Transverse colon (tissue), 4 donors: ENCODE data around the gene MTOR. TPM values are rescaled to one million over a fixed set of nuclear protein-coding genes. Genes with fewer than 3 reads are reported as not detected.
"Not testable (repeated sequence)": the region's sequence is repeated elsewhere in the genome, so short reads cannot be mapped to it uniquely, and the experiment has no call there.

Experiments used
- DNase-seq: peaks from one replicate; pipeline ENCODE4 v3.0.0-alpha.2; 2019
- H3K27ac ChIP-seq, 4 donors: fragments of 200-600 bp; sonication (generic); 2 replicates each; pipeline ENCODE4 v1.5.1; 2016 to 2018; ENCODE audit warnings: inconsistent platforms in 4 of 4
- H3K27me3 ChIP-seq: fragments of 200-600 bp; sonication (generic); 2 replicates; pipeline ENCODE4 v1.5.1; 2017; ENCODE audit warnings: inconsistent platforms
- H3K36me3 ChIP-seq, 4 donors: fragments of 200-600 bp; sonication (generic); 2 replicates each; pipeline ENCODE4 v1.5.1; 2017 to 2019; ENCODE audit warnings: inconsistent platforms in 4 of 4
- H3K4me1 ChIP-seq, 4 donors: fragments of 200-600 bp; sonication (generic); 2 replicates each; pipeline ENCODE4 v1.5.1; 2017 to 2020; ENCODE audit warnings: inconsistent platforms in 4 of 4
- H3K4me3 ChIP-seq, 4 donors: fragments of 200-600 bp; sonication (generic); 1 replicate in 1 of 4; 2 replicates in 3 of 4; pipeline versions ENCODE4 v1.5.1 to v1.6.1; 2017 to 2019; ENCODE audit warnings: inconsistent platforms in 4 of 4
- H3K9me3 ChIP-seq, 2 donors: fragments of 200-600 bp; sonication (generic); 2 replicates each; pipeline ENCODE4 v1.5.1; 2017 to 2019; ENCODE audit warnings: inconsistent platforms in 2 of 2
- EP300 ChIP-seq: sonication (generic); formaldehyde crosslinking; IDR thresholded peaks from one replicate; pipeline ENCODE4 v1.6.1; 2017; ENCODE audit warnings: antibody characterized with exemption, low read depth
- POLR2A ChIP-seq: fragments of 450-650 bp; IDR thresholded peaks from one replicate; pipeline ENCODE4 v1.6.1; 2016; ENCODE audit warnings: antibody characterized with exemption, mild to moderate bottlenecking, moderate library complexity
- POLR2AphosphoS5 ChIP-seq, 3 donors: sonication (generic); formaldehyde crosslinking; IDR thresholded peaks; one replicate each; pipeline ENCODE4 v1.6.1; 2016; ENCODE audit warnings: antibody characterized with exemption in 3 of 3
- WGBS, 2 donors: methylation state at CpG; one replicate each; pipeline ENCODE4 v1.1.5; 2018; ENCODE audit warnings: low coverage in 1 of 2; 5-methylcytosine and 5-hydroxymethylcytosine counted together
- in situ Hi-C, 4 donors: fragments of 200-750 bp; cut with MboI; loops; one replicate each; pipeline versions ENCODE4 v1.15.0 to v1.15.1; 2017; ENCODE audit warnings: low sequenced_read_pairs in 3 of 4, low pct_ligation_motif_present in 1 of 4, low pct_unique_long_range_greater_than_20kb in 1 of 4
- intact Hi-C: fragments of 100-400 bp; cut with DNase I; formaldehyde crosslinking; loops from one replicate; pipeline ENCODE4 v1.15.1; 2023; ENCODE audit warnings: low total_unique reads
- total RNA-seq, 4 donors: library from RNA; depleted of rRNA; stranded (reverse); fragments of >200 nt; gene quantifications; one replicate each; pipeline ENCODE4 v1.1.0, GENCODE V29; 2016
- TF ChIP-seq, protein P1 (sequence below), 5 experiments: fragments of 200-600 bp in 3 of 5; fragments of 450-650 bp in 2 of 5; sonication (generic) in 3 of 5; IDR thresholded peaks; 1 replicate in 2 of 5; 2 replicates in 3 of 5; pipeline ENCODE4 v1.5.1; 2016 to 2017; ENCODE audit warnings: antibody characterized with exemption in 5 of 5, inconsistent platforms in 3 of 5, mild to moderate bottlenecking in 2 of 5, moderate library complexity in 1 of 5

The MTOR gene
- total RNA-seq, 4 donors from 2014 or later: 31.0 to 45.6 (median 40.6) TPM

DNA sequence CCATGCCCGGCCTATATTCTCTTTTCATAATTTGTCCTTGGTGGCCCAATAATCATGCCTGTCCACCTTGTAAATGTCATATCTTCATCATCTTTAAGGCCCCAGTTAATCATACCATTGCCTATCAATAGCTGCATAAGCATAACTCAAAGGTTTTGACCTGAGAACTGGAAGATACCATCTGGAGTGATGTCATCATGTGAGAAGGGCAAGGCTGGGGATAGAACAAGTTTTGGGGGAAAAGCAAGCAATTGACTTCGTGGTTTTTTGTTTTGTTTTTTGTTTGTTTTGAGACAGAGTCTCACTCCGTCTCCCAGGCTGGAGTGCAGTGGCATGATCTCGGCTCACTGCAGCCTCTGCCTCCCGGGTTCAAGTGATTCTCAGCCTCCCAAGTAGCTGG lies 16.8 kb upstream of the MTOR start:
- H3K4me1 ChIP-seq: peaks cover 7 to 44% (median 20%) of the 10 kb centered on the region in 4 donors
- WGBS, 2 donors: 75 to 90% methylated on average over 2 to 5 of the region's 5 CpGs

DNA sequence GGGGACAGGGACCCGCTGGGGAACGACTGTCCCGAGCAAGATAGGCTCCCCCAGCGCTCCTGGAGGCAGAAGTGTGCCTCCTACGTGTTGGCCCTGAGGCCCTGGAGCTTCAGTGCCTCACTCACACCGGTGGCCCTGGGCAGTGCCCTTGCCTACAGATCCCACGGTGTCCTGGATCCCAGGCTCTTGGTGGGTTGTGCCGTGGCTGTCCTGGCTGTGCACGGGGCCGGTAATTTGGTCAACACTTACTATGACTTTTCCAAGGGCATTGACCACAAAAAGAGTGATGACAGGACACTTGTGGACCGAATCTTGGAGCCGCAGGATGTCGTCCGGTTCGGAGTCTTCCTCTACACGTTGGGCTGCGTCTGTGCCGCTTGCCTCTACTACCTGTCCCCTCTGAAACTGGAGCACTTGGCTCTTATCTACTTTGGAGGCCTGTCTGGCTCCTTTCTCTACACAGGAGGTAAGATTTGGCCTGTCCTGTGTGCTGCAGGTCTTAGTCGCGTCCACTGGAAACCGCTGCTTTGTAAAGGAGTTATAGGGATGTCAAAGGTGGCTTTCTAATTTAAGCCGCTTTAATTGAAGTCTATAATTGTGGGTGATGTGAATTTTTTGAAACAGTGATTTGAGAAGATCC lies 11.4 kb upstream of the MTOR start:
- peak overlapping the region; percentile 86 to 95 (median 92) for H3K27ac ChIP-seq
- in situ Hi-C loops (no loop called here), intact Hi-C loops (no loop called here)
- no peak for TF ChIP-seq POLR2A
- no peak for TF ChIP-seq EP300
- TF ChIP-seq, protein P1, sequence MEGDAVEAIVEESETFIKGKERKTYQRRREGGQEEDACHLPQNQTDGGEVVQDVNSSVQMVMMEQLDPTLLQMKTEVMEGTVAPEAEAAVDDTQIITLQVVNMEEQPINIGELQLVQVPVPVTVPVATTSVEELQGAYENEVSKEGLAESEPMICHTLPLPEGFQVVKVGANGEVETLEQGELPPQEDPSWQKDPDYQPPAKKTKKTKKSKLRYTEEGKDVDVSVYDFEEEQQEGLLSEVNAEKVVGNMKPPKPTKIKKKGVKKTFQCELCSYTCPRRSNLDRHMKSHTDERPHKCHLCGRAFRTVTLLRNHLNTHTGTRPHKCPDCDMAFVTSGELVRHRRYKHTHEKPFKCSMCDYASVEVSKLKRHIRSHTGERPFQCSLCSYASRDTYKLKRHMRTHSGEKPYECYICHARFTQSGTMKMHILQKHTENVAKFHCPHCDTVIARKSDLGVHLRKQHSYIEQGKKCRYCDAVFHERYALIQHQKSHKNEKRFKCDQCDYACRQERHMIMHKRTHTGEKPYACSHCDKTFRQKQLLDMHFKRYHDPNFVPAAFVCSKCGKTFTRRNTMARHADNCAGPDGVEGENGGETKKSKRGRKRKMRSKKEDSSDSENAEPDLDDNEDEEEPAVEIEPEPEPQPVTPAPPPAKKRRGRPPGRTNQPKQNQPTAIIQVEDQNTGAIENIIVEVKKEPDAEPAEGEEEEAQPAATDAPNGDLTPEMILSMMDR (IDR thresholded peaks at IDR 0.05): no peak
- TF ChIP-seq POLR2AphosphoS5 (IDR thresholded peaks at IDR 0.05): no peak
- H3K9me3 ChIP-seq: no peaks in the 10 kb centered on the region
- 5 to 36% methylated on average over 1 to 22 of the region's 22 CpGs for WGBS, 2 donors
- H3K4me3 ChIP-seq: peak overlapping the region; percentile 61 to 87 (median 72)
- no peaks in the 10 kb centered on the region for H3K27me3 ChIP-seq
- H3K36me3 ChIP-seq: peaks cover 0 to 3% (median 0%) of the 10 kb centered on the region in 4 donors
- DNase-seq: no peak
- peaks cover 14 to 29% (median 27%) of the 10 kb centered on the region in 4 donors for H3K4me1 ChIP-seq

More for the DNA sequence above, 16.8 kb upstream of the MTOR start:
- Histone ChIP-seq H3K27me3 (no peaks in the 10 kb centered on the region), H3K36me3 (peaks cover 0 to 6% (median 0%) of the 10 kb centered on the region in 4 donors), H3K27ac (no peak overlapping the region), H3K4me3 (no peak overlapping the region), H3K9me3 (no peaks in the 10 kb centered on the region)
- intact Hi-C loops: no loop called here
- in situ Hi-C loops: no loop called here
- TF ChIP-seq, protein P1 (IDR thresholded peaks at IDR 0.05): no peak
- TF ChIP-seq EP300 (no peak), POLR2A (no peak), POLR2AphosphoS5 (IDR thresholded peaks at IDR 0.05) (no peak)
- no peak for DNase-seq

DNA sequence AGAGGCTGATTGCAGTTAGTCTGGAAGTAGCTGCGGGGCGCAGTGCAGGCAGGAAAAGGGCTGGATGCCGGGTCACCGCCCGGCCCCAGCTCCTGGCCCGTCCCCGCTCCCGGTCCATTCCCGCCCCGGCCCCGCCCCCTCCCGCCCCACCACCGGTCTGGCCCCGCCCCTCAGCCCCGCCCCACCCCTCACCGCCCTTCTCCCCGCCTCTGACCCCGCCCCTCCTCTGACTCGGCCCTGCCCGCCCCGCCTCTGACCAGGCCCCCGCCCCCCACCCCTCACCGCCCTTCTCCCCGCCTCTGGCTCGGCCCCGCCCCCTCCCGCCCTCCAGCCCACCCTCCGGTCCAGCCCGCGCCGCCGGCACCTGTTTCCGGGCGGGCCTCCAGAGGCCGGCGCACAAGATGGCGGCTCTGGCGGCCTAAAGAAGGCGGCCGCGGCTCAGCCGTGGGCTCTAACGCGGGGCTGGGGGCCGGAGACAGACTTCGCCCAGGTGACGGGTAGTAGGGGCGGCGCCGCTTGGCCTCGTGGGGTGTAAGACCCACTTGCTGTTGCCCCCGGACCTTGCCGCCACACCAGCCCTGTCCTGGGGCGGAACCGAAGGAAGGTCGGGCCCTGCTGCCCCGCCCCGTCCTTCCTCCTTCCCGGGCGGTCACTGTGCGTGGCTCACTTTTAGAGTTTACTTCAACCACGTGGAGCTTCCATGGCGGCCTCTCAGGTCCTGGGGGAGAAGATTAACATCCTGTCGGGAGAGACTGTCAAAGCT lies 10.7 kb upstream of the MTOR start, which contains the start of gene UBIAD1:
UBIAD1 (plus strand) TSS at position 367 of the 763 bp plus-strand sequence; CDS start at position 701, 334 bp downstream.
- intact Hi-C loops: no loop called here
- TF ChIP-seq, protein P1 (IDR thresholded peaks at IDR 0.05): no peak
- peak; percentile 75 for TF ChIP-seq POLR2A
- TF ChIP-seq POLR2AphosphoS5 (IDR thresholded peaks at IDR 0.05): peak; percentile 48 to 71 (median 66)
- TF ChIP-seq EP300: no peak
- H3K36me3 ChIP-seq: no peaks in the 10 kb centered on the region
- peak; percentile 91 for DNase-seq
- H3K27ac ChIP-seq: peak within 1 kb of the TSS; percentile 86 to 95 (median 92)
- 1% methylated on average over 14 of the region's 64 CpGs; no CpG with 5 or more reads in 1 of the 2 donors for whole genome bisulfite sequencing, 2 donors
- H3K27me3 ChIP-seq: no peaks in the 10 kb centered on the region
- in situ Hi-C loops: no loop called here
- H3K9me3 ChIP-seq: no peaks in the 10 kb centered on the region
- H3K4me1 ChIP-seq: peaks cover 14 to 29% (median 27%) of the 10 kb centered on the region in 4 donors
- peak within 1 kb of the TSS; percentile 61 to 87 (median 72) for H3K4me3 ChIP-seq

DNA sequence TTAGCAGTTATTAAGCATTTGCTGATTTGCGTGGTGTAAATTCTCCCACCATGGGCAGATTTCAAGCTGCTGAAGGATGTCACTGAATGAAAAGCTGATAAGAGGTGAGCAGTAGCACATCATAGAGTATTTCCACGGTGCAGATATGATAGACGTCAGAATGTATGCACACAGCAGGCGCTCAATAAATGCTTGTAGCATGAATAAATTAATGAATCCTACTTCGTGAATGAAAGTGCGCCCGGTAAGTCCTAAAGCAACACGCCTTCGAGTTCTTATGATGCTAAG lies 10.1 kb upstream of the MTOR start:
- DNase-seq: no peak
- H3K4me1 ChIP-seq: peaks cover 14 to 29% (median 27%) of the 10 kb centered on the region in 4 donors
- no peaks in the 10 kb centered on the region for H3K27me3 ChIP-seq
- TF ChIP-seq POLR2AphosphoS5 (IDR thresholded peaks at IDR 0.05) (no peak), POLR2A (no peak), EP300 (no peak)
- TF ChIP-seq, protein P1 (IDR thresholded peaks at IDR 0.05): no peak
- no peaks in the 10 kb centered on the region for H3K36me3 ChIP-seq
- intact Hi-C loops: no loop called here
- in situ Hi-C loops: no loop called here
- 12% methylated on average over 9 of the region's 9 CpGs; no CpG with 5 or more reads in 1 of the 2 donors for WGBS, 2 donors
- peak overlapping the region in 2 of 4 donors; percentile 22 to 33 for H3K4me3 ChIP-seq
- H3K9me3 ChIP-seq: no peaks in the 10 kb centered on the region
- peak overlapping the region; percentile 45 to 71 (median 62) for H3K27ac ChIP-seq

DNA sequence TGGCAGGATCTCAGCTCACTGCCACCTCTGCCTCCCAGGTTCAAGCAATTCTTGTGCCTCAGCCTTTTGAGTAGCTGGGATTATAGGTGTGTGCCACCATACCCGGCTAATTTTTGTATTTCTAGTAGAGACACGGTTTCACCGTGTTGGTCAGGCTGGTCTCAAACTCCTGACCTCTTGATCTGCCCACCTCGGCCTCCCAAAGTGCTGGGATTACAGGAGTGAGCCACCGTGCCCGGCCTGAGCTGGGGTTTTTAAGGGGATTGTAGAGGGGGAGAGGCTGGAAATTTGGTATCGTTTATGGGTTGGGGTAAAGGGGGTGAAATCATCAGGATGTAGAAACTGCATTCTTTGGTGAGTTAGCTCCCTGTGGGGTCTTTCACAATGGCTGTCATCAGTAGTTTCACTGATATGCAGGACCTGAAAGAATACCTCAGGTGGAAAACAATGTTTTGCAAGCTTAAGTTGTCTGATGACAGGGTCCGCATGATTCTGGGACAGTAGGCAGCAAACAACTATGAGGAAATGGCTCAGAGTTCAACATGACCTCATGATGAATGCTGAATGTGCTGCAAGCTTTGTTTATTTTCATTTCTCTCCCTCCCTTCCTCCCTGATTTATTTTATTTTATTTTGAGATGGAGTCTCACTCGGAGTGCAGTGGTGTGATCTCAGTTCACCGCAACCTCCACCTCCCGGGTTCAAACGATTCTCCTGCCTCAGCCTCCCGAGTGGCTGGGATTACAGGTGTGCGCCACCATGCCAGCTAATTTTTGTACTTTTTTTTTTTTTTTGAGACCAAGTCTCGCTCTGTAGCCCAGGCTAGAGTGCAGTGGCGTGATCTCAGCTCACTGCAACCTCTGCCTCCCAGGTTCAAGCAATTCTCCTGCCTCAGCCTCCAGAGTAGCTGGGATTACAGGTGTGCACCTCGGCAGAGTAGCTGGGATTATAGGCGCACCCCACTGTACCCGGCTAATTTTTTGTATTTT lies 5.3 kb upstream of the MTOR start:
- H3K4me1 ChIP-seq, H3K36me3 ChIP-seq, in situ Hi-C loops, H3K9me3 ChIP-seq, H3K27me3 ChIP-seq, H3K4me3 ChIP-seq, H3K27ac ChIP-seq, DNase-seq, intact Hi-C loops: not testable (repeated sequence)
- WGBS, 2 donors: 69 to 77% methylated on average over 10 to 19 of the region's 19 CpGs
